Epithelial cell of proximal tubule (primary cell): ENCODE results near the gene MDN1. TPM values are rescaled to one million over a fixed set of nuclear protein-coding genes. Genes with fewer than 3 reads are reported as not detected.
"Not testable (repeated sequence)": the region's sequence is repeated elsewhere in the genome, so short reads cannot be mapped to it uniquely, and the experiment has no call there.

ENCODE experiments used
- DNase-seq: peaks from one replicate; pipeline ENCODE4 v3.0.0-alpha.2; 2011; ENCODE audit warnings: low read depth
- H3K4me3 ChIP-seq: 2 replicates; pipeline ENCODE4 v1.5.1; 2011; ENCODE audit warnings: low read depth, mild to moderate bottlenecking, low read length
- CTCF ChIP-seq: conservative IDR thresholded peaks from 2 replicates; pipeline ENCODE4 v1.5.1; 2012; ENCODE audit warnings: low read depth, mild to moderate bottlenecking, low read length
- total RNA-seq: library from RNA; depleted of rRNA; stranded (reverse); fragments of >200 nt; gene quantifications from 2 replicates; pipeline ENCODE4 v1.2.3, GENCODE V29; 2015

Gene MDN1
- total RNA-seq, 1 donor from 2014 or later = 11.3 TPM

DNA sequence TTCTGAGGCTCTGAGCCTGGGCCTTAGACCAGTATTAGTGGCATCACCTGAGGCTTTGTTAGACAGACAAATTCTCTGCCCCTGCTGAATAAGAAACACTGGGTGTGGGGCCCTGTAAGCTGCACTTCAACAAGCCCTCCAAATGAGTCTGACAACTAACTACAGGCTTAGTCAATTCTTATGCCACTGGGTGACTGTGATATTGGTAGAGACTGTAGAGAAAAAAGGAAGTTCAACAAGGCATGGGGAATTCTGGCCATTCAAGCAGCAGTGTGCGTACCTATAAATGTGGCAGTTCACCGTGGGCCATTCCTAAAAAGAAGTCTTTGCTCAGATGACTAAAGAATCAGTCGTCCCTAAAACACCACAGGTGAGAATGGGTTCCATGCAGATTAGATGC is 82.7 kb downstream of the MDN1 start:
- DNase-seq = no peak
- TF ChIP-seq CTCF = no peak
- H3K4me3 ChIP-seq = no peak overlapping the region

DNA sequence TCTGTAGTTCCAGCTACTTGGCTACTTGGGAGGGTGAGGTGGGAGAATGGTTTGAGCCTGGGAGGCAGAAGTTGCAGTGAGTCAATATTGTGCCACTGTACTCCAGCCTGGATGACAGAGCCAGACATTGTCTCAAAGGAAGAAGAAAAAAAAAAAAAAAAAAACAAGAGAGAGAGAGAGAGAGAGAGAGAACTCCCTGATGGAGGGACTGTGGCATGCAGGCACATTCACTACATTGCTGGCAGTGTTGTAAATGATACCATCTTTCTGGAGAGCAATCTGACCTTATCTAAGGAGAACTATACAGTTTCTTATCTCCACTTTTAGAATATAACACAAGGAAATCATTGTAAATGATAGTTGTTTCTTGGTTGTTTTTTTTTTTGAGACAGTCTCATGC is 85.1 kb downstream of the MDN1 start:
- no peak for DNase-seq
- H3K4me3 ChIP-seq = no peak overlapping the region
- TF ChIP-seq CTCF = no peak

DNA sequence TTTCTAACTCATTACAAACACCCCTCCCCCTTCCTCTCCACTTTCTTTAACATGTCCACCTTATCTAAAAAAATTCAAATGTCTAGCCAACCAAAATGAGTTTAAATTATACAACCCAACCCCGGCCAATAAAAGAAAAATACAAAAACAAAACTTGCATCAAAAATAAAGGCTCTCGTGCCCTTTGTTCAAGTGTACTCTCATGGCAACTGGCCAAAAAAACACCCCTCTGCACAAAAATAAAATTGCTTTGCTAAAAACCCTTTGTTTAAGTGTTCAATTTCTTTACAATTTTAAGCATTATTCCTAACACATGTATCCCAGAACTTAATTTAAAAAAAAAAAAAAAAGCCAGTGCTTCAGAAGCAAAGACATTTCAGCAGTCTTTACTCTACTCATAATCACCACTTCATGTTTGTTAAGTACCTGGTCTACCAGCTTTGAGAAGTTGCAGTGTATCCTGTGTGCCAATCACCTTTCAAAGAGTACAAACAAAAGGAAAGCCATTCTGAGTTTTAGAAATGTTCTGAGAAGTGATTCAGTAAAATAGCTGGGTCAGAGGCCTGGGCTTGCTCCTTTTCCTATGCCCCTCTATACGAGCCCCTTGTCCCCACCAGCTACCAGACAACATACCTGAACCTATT is 87.5 kb downstream of the MDN1 start:
- TF ChIP-seq CTCF = no peak
- H3K4me3 ChIP-seq = no peak overlapping the region
- no peak for DNase-seq

GRCh38 chr6:89731262-89731661 is 88.3 kb downstream of the MDN1 start:
- not testable (repeated sequence) for H3K4me3 ChIP-seq, DNase-seq

DNA sequence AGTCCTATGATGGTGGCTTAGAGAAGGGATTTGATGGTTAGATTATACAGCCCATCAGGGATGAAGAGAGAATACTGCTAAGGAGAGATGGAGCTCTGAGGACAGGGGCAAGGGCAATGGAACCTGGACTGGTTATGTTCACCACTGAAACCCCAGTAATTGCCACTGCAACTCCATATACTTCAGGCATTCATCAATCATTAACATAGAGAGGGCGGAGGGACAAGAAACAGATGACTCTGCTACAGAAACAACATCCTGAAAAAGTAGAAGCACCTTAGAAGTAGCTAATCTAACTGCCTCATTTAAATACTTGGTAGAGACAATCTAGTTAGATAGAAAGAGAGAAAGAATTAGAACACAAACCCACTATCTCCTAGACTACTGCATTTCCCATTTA is 89.8 kb downstream of the MDN1 start:
- H3K4me3 ChIP-seq = no peak overlapping the region

DNA sequence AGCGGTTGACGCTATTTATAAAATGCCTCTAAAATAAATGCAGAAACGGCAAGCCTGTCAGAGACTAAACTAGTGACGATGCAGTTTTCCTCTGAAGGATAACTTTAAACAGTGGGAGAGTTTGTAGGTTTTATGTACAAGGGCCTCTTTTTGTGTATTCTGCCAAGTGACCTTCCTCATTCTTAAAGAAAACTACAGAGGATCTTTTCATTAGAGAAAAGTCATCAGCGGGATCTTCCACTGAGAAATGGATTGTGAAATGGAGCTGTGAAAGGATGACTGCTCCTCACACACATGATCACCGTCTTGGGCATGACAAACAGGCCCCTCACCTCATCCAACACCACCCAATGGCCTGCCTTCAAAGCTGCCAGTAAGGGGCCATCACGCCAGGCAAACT is 92.1 kb downstream of the MDN1 start:
- no peak for DNase-seq
- H3K4me3 ChIP-seq = no peak overlapping the region
- no peak for TF ChIP-seq CTCF

More for the DNA sequence above, 89.8 kb downstream of the MDN1 start:
- TF ChIP-seq CTCF = no peak
- DNase-seq = no peak

GRCh38 chr6:89724981-89725380 is 94.6 kb downstream of the MDN1 start:
- DNase-seq = no peak
- no peak for TF ChIP-seq CTCF
- H3K4me3 ChIP-seq = no peak overlapping the region
